Measurements from ENCODE around the gene PSMD1. TPM values are rescaled to one million over a fixed set of nuclear protein-coding genes. Genes with fewer than 3 reads are reported as not detected.

PSMD1 gene
- polyA plus RNA-seq, 1 donor from 2014 or later, result 83.8 TPM

GRCh38 chr2:231189571-231190495 lies 133.2 kb downstream of the PSMD1 start:
- Histone ChIP-seq H3K27me3 (ENCODE audit: insufficient read depth, low read depth, low read length) (no peaks in the 10 kb centered on the region), H4K20me1 (ENCODE audit: insufficient read depth) (no peaks in the 10 kb centered on the region), H3K4me2 (ENCODE audit: low read length) (no peak overlapping the region), H3K27ac (ENCODE audit: low read length) (no peak overlapping the region), H3K79me2 (replicated peaks; ENCODE audit: insufficient read depth, low read length) (no peaks in the 10 kb centered on the region), H3K9me2 (ENCODE audit: insufficient read depth, low read length) (no peaks in the 10 kb centered on the region), H3F3A (ENCODE audit: insufficient read depth, low read length, poor library complexity, severe bottlenecking) (no peaks in the 10 kb centered on the region), H3K9ac (ENCODE audit: low read length) (no peak overlapping the region), H3K36me3 (ENCODE audit: insufficient read depth, low read length) (no peaks in the 10 kb centered on the region), H3K9me3 (ENCODE audit: low read length) (no peaks in the 10 kb centered on the region), H3K4me3 (ENCODE audit: low read length) (no peak overlapping the region), H2AFZ (ENCODE audit: low read depth, low read length) (no peak overlapping the region)
- TF ChIP-seq MXI1 (conservative IDR thresholded peaks at IDR 0.05; ENCODE audit: poor library complexity, severe bottlenecking) (no peak), POLR2AphosphoS5 (IDR thresholded peaks at IDR 0.05) (no peak)

DNA sequence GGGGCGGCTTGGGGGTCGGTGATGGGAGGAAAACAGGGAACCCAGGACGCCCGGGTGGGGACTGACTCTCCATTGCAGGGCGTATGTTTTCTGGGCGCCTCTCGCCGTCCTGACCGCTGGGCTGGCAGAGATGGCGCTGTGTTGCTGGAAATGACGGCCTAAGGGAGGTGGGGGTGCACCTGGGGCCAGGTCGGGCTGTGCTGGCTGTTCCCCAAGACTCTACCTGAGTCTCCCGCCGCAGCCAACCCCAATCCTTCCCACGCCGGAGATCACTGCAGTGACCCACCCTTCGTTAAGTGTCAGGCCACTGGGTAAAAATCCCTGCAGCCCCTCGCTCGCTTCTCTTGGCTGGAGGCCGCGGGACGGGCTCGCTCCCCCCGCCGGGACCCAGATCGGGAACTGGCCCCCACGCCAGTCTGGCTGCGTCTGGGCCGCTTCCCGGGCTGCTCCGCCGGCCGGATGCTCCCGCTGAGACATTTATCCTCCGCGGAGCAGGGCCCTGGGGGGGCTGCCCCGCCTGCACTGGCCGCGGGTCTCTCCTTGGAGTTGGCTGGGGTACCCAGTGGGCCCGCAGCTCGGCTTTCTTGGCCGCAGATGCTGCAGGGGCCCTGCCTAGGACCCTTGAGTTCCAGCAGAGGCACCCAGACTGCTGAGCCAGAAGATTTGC lies 134.0 kb downstream of the PSMD1 start:
- Histone ChIP-seq H3K4me3 (ENCODE audit: low read length) (no peak overlapping the region), H3K9ac (ENCODE audit: low read length) (no peak overlapping the region), H3K27me3 (ENCODE audit: insufficient read depth, low read depth, low read length) (no peaks in the 10 kb centered on the region), H3K9me2 (ENCODE audit: insufficient read depth, low read length) (no peaks in the 10 kb centered on the region), H3F3A (ENCODE audit: insufficient read depth, low read length, poor library complexity, severe bottlenecking) (no peaks in the 10 kb centered on the region), H4K20me1 (ENCODE audit: insufficient read depth) (no peaks in the 10 kb centered on the region), H3K9me3 (ENCODE audit: low read length) (no peaks in the 10 kb centered on the region), H3K4me2 (ENCODE audit: low read length) (no peak overlapping the region), H2AFZ (ENCODE audit: low read depth, low read length) (no peak overlapping the region), H3K27ac (ENCODE audit: low read length) (no peak overlapping the region), H3K36me3 (ENCODE audit: insufficient read depth, low read length) (no peaks in the 10 kb centered on the region), H3K79me2 (replicated peaks; ENCODE audit: insufficient read depth, low read length) (no peaks in the 10 kb centered on the region)
- TF ChIP-seq TAF1 (IDR thresholded peaks at IDR 0.05; ENCODE audit: low read depth) (no peak), EZH2 (IDR thresholded peaks at IDR 0.05; ENCODE audit: borderline replicate concordance, insufficient read depth, low read length, poor library complexity, severe bottlenecking) (no peak), EP300 (conservative IDR thresholded peaks at IDR 0.05; ENCODE audit: poor library complexity, severe bottlenecking) (no peak), POLR2AphosphoS5 (IDR thresholded peaks at IDR 0.05) (no peak), MXI1 (conservative IDR thresholded peaks at IDR 0.05; ENCODE audit: poor library complexity, severe bottlenecking) (no peak), RAD21 (conservative IDR thresholded peaks at IDR 0.05) (no peak), SMC3 (conservative IDR thresholded peaks at IDR 0.05; ENCODE audit: poor library complexity) (no peak), CTCF (IDR thresholded peaks at IDR 0.05; ENCODE audit: poor library complexity, severe bottlenecking) (no peak)
- TF ChIP-seq, protein P1, sequence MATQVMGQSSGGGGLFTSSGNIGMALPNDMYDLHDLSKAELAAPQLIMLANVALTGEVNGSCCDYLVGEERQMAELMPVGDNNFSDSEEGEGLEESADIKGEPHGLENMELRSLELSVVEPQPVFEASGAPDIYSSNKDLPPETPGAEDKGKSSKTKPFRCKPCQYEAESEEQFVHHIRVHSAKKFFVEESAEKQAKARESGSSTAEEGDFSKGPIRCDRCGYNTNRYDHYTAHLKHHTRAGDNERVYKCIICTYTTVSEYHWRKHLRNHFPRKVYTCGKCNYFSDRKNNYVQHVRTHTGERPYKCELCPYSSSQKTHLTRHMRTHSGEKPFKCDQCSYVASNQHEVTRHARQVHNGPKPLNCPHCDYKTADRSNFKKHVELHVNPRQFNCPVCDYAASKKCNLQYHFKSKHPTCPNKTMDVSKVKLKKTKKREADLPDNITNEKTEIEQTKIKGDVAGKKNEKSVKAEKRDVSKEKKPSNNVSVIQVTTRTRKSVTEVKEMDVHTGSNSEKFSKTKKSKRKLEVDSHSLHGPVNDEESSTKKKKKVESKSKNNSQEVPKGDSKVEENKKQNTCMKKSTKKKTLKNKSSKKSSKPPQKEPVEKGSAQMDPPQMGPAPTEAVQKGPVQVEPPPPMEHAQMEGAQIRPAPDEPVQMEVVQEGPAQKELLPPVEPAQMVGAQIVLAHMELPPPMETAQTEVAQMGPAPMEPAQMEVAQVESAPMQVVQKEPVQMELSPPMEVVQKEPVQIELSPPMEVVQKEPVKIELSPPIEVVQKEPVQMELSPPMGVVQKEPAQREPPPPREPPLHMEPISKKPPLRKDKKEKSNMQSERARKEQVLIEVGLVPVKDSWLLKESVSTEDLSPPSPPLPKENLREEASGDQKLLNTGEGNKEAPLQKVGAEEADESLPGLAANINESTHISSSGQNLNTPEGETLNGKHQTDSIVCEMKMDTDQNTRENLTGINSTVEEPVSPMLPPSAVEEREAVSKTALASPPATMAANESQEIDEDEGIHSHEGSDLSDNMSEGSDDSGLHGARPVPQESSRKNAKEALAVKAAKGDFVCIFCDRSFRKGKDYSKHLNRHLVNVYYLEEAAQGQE (IDR thresholded peaks at IDR 0.05; ENCODE audit: borderline replicate concordance), result no peak
